ENCODE measurements around the gene SDHAF1.
A peak's percentile ranks its signal among the peaks of the same experiment; 100 is the strongest.

SDHAF1 gene

GRCh38 chr19:35986111-35986510, 8.9 kb upstream of the SDHAF1 start:
- Histone ChIP-seq H3K4me3 (ENCODE audit: low read depth in 1 of 5, low read length in 5 of 5) (no peak overlapping the region), H3K4me1 (ENCODE audit: control insufficient read depth in 5 of 5, insufficient read depth in 5 of 5, low read length in 5 of 5) (peaks cover 0 to 5% (median 0%) of the 10 kb centered on the region in 5 donors), H3K27me3 (ENCODE audit: control insufficient read depth in 5 of 5, insufficient read depth in 4 of 5, low read length in 5 of 5) (peaks cover 9 to 33% (median 23%) of the 10 kb centered on the region in 5 donors)

GRCh38 chr19:35986664-35987570, 8.1 kb upstream of the SDHAF1 start:
- Histone ChIP-seq H3K27me3 (ENCODE audit: control insufficient read depth in 5 of 5, insufficient read depth in 4 of 5, low read length in 5 of 5) (peaks cover 9 to 33% (median 23%) of the 10 kb centered on the region in 5 donors), H3K36me3 (ENCODE audit: control insufficient read depth in 5 of 5, insufficient read depth in 5 of 5, low read length in 5 of 5) (no peaks in the 10 kb centered on the region), H3K9ac (ENCODE audit: low read length in 5 of 5) (no peak overlapping the region), H3K27ac (ENCODE audit: low read depth, low read length) (no peak overlapping the region), H3K9me3 (ENCODE audit: control insufficient read depth in 5 of 5, low read length in 5 of 5) (peaks cover 0 to 3% (median 0%) of the 10 kb centered on the region in 5 donors), H3K4me3 (ENCODE audit: low read depth in 1 of 5, low read length in 5 of 5) (peak overlapping the region in 3 of 5 donors; percentile 11 to 26 (median 24)), H3K4me1 (ENCODE audit: control insufficient read depth in 5 of 5, insufficient read depth in 5 of 5, low read length in 5 of 5) (peaks cover 0 to 5% (median 0%) of the 10 kb centered on the region in 5 donors)

More at GRCh38 chr19:35986111-35986510, 8.9 kb upstream of the SDHAF1 start:
- Histone ChIP-seq H3K9me3 (ENCODE audit: control insufficient read depth in 5 of 5, low read length in 5 of 5) (peaks cover 0 to 3% (median 0%) of the 10 kb centered on the region in 5 donors), H3K27ac (ENCODE audit: low read depth, low read length) (no peak overlapping the region), H3K36me3 (ENCODE audit: control insufficient read depth in 5 of 5, insufficient read depth in 5 of 5, low read length in 5 of 5) (no peaks in the 10 kb centered on the region), H3K9ac (ENCODE audit: low read length in 5 of 5) (no peak overlapping the region)

GRCh38 chr19:35987571-35987896, 7.5 kb upstream of the SDHAF1 start:
- Histone ChIP-seq H3K9ac (ENCODE audit: low read length in 5 of 5) (no peak overlapping the region), H3K36me3 (ENCODE audit: control insufficient read depth in 5 of 5, insufficient read depth in 5 of 5, low read length in 5 of 5) (no peaks in the 10 kb centered on the region), H3K4me3 (ENCODE audit: low read depth in 1 of 5, low read length in 5 of 5) (no peak overlapping the region), H3K27me3 (ENCODE audit: control insufficient read depth in 5 of 5, insufficient read depth in 4 of 5, low read length in 5 of 5) (peaks cover 7 to 28% (median 21%) of the 10 kb centered on the region in 5 donors), H3K4me1 (ENCODE audit: control insufficient read depth in 5 of 5, insufficient read depth in 5 of 5, low read length in 5 of 5) (peaks cover 0 to 5% (median 0%) of the 10 kb centered on the region in 5 donors), H3K9me3 (ENCODE audit: control insufficient read depth in 5 of 5, low read length in 5 of 5) (peaks cover 0 to 3% (median 0%) of the 10 kb centered on the region in 5 donors), H3K27ac (ENCODE audit: low read depth, low read length) (no peak overlapping the region)

GRCh38 chr19:35988824-35989223, 6.2 kb upstream of the SDHAF1 start:
- Histone ChIP-seq H3K9me3 (ENCODE audit: control insufficient read depth in 5 of 5, low read length in 5 of 5) (peaks cover 0 to 3% (median 0%) of the 10 kb centered on the region in 5 donors), H3K9ac (ENCODE audit: low read length in 5 of 5) (no peak overlapping the region), H3K4me1 (ENCODE audit: control insufficient read depth in 5 of 5, insufficient read depth in 5 of 5, low read length in 5 of 5) (peaks cover 0 to 6% (median 0%) of the 10 kb centered on the region in 5 donors), H3K27me3 (ENCODE audit: control insufficient read depth in 5 of 5, insufficient read depth in 4 of 5, low read length in 5 of 5) (peaks cover 7 to 22% (median 15%) of the 10 kb centered on the region in 5 donors), H3K4me3 (ENCODE audit: low read depth in 1 of 5, low read length in 5 of 5) (no peak overlapping the region), H3K27ac (ENCODE audit: low read depth, low read length) (no peak overlapping the region), H3K36me3 (ENCODE audit: control insufficient read depth in 5 of 5, insufficient read depth in 5 of 5, low read length in 5 of 5) (no peaks in the 10 kb centered on the region)

DNA sequence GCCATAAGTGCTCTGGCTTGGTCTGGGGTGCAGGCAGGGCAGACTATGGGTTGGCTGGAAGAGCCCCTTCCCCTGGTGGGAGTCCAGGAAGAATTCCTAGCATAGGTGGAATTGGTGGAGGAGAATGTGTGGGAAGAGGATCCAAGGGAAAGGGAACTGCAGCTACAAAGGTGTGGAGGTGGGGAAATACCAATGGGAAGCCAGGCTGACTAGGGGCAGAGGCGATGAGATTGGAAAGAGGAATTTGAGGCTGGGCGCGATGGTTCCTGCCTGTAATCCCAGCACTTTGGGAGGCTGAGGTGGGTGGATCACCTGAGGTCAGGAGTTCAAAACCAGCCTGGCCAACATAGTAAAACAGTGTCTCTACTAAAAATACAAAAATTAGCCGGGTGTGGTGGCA, 4.8 kb upstream of the SDHAF1 start:
- Histone ChIP-seq H3K27ac (ENCODE audit: low read depth, low read length) (no peak overlapping the region), H3K4me1 (ENCODE audit: control insufficient read depth in 5 of 5, insufficient read depth in 5 of 5, low read length in 5 of 5) (peaks cover 0 to 14% (median 7%) of the 10 kb centered on the region in 5 donors), H3K27me3 (ENCODE audit: control insufficient read depth in 5 of 5, insufficient read depth in 4 of 5, low read length in 5 of 5) (peaks cover 7 to 19% (median 11%) of the 10 kb centered on the region in 5 donors), H3K36me3 (ENCODE audit: control insufficient read depth in 5 of 5, insufficient read depth in 5 of 5, low read length in 5 of 5) (no peaks in the 10 kb centered on the region), H3K9me3 (ENCODE audit: control insufficient read depth in 5 of 5, low read length in 5 of 5) (peaks cover 0 to 3% (median 0%) of the 10 kb centered on the region in 5 donors), H3K9ac (ENCODE audit: low read length in 5 of 5) (no peak overlapping the region), H3K4me3 (ENCODE audit: low read depth in 1 of 5, low read length in 5 of 5) (no peak overlapping the region)

- no peak overlapping the region for H3K4me3 ChIP-seq (ENCODE audit: low read depth in 1 of 5, low read length in 5 of 5)
- no peaks in the 10 kb centered on the region for H3K36me3 ChIP-seq (ENCODE audit: control insufficient read depth in 5 of 5, insufficient read depth in 5 of 5, low read length in 5 of 5)
- no peak overlapping the region for H3K9ac ChIP-seq (ENCODE audit: low read length in 5 of 5)
- H3K27me3 ChIP-seq (ENCODE audit: control insufficient read depth in 5 of 5, insufficient read depth in 4 of 5, low read length in 5 of 5): peaks cover 5 to 12% (median 6%) of the 10 kb centered on the region in 5 donors
- H3K9me3 ChIP-seq (ENCODE audit: control insufficient read depth in 5 of 5, low read length in 5 of 5): peaks cover 0 to 3% (median 0%) of the 10 kb centered on the region in 5 donors
- peaks cover 0 to 23% (median 15%) of the 10 kb centered on the region in 5 donors for H3K4me1 ChIP-seq (ENCODE audit: control insufficient read depth in 5 of 5, insufficient read depth in 5 of 5, low read length in 5 of 5)
- no peak overlapping the region for H3K27ac ChIP-seq (ENCODE audit: low read depth, low read length)
These were observed 3.9 kb upstream of the SDHAF1 start for GRCh38 chr19:35990771-35991730.

DNA sequence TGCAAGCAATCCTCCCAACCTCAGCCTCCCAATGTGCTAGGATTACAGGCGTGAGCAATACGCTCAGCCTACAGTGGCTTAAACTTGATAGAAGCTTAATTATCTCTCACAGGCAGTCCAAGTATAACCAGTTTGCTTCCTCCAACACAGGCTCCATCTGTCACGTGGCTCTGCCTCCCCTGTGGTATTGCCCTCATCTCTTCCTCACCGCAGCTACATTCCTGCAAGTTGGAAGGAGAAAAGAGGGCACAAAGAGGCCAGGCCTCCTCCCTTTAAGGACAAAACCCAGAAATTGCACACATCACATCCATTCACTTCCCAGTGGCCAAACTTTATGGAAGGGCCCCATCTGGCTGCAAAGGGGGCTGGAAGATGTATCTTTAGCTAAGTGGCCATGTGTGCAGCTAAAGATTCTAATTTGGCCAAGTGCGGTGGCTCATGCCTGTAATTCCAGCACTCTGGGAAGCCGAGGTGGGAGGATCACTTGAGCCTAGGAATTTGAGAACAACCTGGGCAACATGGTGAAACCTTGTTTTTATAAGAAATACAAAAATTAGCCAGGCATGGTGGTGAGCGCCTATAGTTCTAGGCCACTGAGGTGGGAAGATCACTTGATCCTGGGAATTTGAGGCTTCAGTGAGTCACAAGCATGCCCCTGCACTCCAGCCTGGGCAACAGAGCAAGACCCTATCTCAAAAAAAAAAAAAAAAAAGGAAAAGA, 3.1 kb upstream of the SDHAF1 start:
- Histone ChIP-seq H3K9ac (ENCODE audit: low read length in 5 of 5) (no peak overlapping the region), H3K36me3 (ENCODE audit: control insufficient read depth in 5 of 5, insufficient read depth in 5 of 5, low read length in 5 of 5) (no peaks in the 10 kb centered on the region), H3K9me3 (ENCODE audit: control insufficient read depth in 5 of 5, low read length in 5 of 5) (peaks cover 0 to 3% (median 0%) of the 10 kb centered on the region in 5 donors), H3K4me3 (ENCODE audit: low read depth in 1 of 5, low read length in 5 of 5) (no peak overlapping the region), H3K27ac (ENCODE audit: low read depth, low read length) (no peak overlapping the region), H3K27me3 (ENCODE audit: control insufficient read depth in 5 of 5, insufficient read depth in 4 of 5, low read length in 5 of 5) (peaks cover 0 to 4% (median 0%) of the 10 kb centered on the region in 5 donors), H3K4me1 (ENCODE audit: control insufficient read depth in 5 of 5, insufficient read depth in 5 of 5, low read length in 5 of 5) (peaks cover 0 to 30% (median 23%) of the 10 kb centered on the region in 5 donors)

- Histone ChIP-seq H3K9me3 (ENCODE audit: control insufficient read depth in 5 of 5, low read length in 5 of 5) (peaks cover 0 to 3% (median 0%) of the 10 kb centered on the region in 5 donors), H3K9ac (ENCODE audit: low read length in 5 of 5) (no peak overlapping the region), H3K27me3 (ENCODE audit: control insufficient read depth in 5 of 5, insufficient read depth in 4 of 5, low read length in 5 of 5) (no peaks in the 10 kb centered on the region), H3K4me3 (ENCODE audit: low read depth in 1 of 5, low read length in 5 of 5) (no peak overlapping the region), H3K4me1 (ENCODE audit: control insufficient read depth in 5 of 5, insufficient read depth in 5 of 5, low read length in 5 of 5) (peaks cover 0 to 29% (median 23%) of the 10 kb centered on the region in 5 donors), H3K27ac (ENCODE audit: low read depth, low read length) (no peak overlapping the region), H3K36me3 (ENCODE audit: control insufficient read depth in 5 of 5, insufficient read depth in 5 of 5, low read length in 5 of 5) (peaks cover 0 to 7% (median 4%) of the 10 kb centered on the region in 5 donors)
These were observed 1.9 kb upstream of the SDHAF1 start for GRCh38 chr19:35992907-35993765.
